ENCODE measurements around the gene TRAF2. TPM values are rescaled to one million over a fixed set of nuclear protein-coding genes. Genes with fewer than 3 reads are reported as not detected.

TRAF2 gene
- total RNA-seq, 1 donor from 2014 or later: 21.9 TPM

DNA sequence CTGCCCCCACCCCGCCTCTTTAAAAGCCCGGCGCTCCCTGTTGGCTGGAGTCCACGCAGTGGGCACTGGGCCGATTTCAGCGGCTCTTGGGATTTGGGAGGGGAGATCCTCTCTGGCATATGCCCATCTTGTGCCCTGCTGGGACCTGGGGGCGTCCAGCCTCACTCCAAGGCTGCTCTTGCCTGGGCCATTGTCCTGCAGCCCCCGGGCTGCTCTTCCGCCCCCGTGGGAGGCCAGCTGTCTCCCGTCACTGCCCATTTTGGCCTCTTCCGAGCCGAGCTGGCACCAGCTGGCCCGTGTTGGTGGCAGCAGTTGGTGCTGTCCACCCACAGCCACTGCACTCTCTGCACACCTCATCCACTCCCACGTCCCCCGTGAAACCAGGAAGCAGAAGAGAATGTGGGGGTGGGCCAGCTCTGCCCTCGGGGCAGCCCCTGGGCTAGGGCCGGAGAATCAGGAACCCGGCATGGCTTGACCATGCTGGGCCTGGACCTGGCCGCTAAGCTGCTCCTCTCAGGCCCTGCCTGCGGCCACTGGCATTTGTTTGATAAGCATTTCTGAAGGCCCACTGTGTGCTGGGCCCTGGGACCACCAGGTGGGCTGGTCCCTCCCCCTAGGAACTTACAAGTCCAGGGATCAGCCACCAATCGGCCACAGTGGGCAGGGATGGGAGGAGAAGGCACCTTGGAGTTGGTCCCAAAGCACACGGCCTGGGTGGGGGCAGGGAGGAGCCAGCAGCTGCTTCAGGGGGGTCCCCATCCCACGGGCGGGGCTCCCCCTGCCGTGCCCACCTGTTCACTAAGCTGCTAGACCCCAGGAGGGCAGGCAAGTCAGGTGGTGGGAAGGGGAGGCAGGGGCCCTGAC lies 60.9 kb downstream of the TRAF2 start:
- no peak for DNase-seq (ENCODE audit: extremely low read depth, low read depth, low spot score)

DNA sequence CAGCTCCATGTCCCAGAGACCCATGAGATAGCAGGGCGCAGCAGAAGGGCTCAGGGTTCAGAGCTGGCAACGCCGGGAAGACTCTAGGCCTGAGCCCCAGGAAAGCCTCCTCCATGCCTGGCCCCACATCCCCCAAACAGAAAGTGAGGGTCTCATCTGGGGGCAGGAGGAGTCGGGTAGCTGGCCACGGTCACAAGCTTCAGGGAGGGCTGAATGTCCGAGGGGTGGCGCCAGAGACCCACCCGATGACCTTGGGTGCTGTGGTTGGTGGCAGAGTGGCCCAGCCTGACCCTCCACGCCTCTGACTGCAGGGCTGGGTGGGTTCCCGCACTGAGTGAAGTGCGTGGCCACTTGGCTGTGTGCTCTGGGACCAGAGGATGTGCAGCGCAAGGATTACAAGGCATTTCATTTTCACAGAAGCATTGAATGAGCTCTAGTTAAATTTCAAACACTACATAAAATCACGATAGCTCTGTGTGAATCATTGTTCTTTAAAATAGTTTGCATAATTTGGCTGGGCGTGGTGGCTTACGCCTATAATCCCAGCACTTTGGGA lies 61.7 kb downstream of the TRAF2 start:
- no peak for DNase-seq (ENCODE audit: extremely low read depth, low read depth, low spot score)

DNA sequence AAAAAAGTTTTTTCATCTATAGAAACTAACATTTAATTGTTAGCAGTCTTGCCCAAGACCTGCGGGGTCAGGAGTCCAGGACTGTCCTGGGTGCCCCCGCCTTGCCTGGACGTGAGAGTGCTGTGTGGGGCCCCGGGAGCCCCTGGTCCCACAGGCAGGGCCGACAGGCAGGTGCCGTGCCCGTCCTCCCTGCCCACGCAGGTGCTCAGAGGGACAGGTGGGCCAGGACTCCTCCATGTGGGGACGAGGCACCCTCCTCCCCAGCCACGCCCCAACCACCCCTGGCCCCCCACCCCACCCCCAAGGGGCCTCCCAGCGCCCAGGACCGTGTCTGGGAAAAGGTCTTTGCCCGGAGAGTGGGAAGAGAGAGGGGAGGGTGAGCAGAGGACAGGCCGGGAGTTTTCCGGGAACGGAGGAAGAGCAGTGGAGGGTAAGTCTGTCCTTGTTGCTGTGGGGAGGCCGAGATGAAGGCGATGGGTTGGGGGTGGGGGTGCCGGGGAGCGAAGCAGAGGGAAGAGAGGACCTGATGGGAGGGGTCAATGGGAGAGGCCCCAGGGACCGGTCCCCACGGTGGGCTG lies 63.0 kb downstream of the TRAF2 start:
- no peak for DNase-seq (ENCODE audit: extremely low read depth, low read depth, low spot score)

DNA sequence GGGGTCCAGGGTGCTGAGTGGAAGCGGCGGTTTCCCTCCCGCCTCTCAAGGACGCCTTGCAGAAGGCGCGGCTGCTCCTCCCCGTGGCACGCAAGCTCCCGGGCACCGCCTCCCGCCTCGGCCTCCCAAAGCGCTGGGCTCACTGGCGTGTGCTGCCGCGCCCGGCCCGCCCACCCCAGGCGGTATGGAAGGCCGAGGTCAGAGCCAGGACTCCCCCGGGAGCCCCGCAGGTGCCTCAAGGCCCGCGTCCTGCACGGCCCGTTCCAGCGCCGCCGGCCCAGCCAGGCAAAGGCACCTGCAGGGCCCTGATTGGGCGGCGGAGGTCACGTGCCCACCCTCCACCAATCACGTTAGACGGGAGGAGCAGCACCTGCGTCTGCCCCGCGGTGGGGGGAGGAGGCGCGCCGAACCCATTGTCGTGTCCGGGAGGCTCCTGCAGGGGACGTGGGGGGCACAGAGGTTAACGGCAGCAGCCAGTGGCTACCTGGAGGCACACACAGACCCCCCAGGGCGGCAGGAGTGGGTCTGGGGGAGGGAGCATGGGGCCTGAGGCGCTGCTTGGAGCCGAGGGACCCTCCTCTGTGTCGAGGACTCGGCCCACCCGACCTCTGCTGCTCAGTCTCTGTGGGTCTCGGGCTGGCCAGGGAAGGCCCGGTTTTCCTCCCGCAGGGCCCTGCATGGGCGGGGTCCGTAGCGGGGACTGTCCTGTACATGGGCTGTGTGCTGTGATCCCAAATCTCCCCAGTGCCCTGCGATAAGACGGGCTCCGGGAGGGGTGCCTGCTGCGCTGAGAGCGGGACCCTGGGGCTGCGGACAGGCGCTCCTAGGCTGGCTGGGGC lies 63.7 kb downstream of the TRAF2 start:
- DNase-seq (ENCODE audit: extremely low read depth, low read depth, low spot score): peak; percentile 10

DNA sequence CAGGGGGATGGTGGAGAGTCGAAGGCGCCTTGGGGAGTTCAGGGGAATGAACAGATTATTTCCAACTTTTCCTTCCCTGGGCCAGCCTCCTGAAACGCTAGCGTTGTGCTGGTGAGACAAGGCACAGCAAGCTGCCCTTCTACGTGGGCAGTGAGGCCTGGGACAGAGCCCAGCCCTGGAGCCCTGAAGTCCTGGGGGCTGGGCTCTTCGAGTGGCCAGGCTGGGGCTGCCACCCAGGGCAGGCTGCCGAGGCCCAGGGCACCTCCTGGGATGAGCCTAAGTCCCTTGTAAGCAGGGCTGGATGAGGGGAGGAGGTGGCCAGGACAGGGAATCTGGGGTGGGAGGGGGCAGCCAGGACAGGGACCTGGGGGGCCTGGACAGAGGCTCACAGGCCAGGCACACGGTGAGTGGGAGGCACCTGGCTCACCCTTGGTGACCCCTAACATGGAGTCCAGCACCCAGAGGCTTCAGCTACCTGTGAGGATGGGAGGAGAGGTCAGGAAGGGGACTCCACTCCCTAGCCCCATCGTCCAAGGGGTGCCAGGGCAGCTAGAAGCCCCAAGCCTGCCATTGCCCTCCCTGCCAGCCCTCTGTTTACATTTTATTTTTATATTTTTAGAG lies 64.5 kb downstream of the TRAF2 start:
- DNase-seq (ENCODE audit: extremely low read depth, low read depth, low spot score): no peak

DNA sequence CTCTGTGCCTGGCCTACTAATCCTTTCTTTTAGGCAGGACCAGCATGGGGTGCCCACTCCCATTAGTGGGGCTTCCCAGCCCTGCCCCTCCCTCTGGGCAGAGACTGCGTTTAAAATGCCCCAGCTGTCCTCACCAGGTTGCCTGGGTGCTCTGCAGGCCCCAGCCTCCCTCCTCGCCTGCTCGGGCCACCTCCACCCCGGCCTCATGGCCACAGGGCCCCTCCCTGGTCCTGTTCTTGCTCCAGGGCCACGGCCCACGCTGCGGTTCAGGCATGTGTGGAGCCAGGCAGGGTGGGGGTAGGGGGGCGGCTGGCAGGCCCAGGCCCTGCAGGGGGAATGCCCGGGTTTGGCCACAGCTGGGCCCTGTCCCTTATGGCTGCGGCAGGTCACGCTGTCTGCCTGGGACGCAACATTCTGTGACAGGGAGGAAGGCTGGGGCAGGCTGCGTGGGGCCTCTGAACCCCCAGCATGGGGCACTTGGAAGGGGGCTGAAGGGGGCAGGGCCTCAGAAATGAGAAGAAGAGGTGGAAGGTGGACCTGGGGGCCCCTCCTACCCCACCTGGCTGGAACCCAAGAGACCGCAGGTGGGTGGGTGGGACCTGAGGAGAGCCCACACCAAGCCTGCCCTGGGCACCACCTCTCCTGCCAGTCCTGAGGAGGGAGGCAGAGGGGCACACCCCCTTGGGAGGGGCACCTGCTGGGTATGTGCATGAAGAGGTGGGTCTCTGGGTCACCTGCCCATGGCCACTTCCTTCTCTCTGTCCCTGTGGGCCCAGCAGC lies 65.4 kb downstream of the TRAF2 start, which contains the start of gene LCN12:
TSS of gene LCN12 (plus strand) at position 733 of the 780 bp plus-strand sequence. CDS start 55 bp downstream, outside the sequence.
- no peak for DNase-seq (ENCODE audit: extremely low read depth, low read depth, low spot score)

- no peak for DNase-seq (ENCODE audit: extremely low read depth, low read depth, low spot score)
Observed at GRCh38 chr9:136952321-136952850, 66.1 kb downstream of the TRAF2 start.

GRCh38 chr9:136952876-136953770 lies 66.8 kb downstream of the TRAF2 start:
- DNase-seq (ENCODE audit: extremely low read depth, low read depth, low spot score): no peak

- no peak for DNase-seq (ENCODE audit: extremely low read depth, low read depth, low spot score)
Observed at GRCh38 chr9:136953771-136954269, 67.5 kb downstream of the TRAF2 start.

DNA sequence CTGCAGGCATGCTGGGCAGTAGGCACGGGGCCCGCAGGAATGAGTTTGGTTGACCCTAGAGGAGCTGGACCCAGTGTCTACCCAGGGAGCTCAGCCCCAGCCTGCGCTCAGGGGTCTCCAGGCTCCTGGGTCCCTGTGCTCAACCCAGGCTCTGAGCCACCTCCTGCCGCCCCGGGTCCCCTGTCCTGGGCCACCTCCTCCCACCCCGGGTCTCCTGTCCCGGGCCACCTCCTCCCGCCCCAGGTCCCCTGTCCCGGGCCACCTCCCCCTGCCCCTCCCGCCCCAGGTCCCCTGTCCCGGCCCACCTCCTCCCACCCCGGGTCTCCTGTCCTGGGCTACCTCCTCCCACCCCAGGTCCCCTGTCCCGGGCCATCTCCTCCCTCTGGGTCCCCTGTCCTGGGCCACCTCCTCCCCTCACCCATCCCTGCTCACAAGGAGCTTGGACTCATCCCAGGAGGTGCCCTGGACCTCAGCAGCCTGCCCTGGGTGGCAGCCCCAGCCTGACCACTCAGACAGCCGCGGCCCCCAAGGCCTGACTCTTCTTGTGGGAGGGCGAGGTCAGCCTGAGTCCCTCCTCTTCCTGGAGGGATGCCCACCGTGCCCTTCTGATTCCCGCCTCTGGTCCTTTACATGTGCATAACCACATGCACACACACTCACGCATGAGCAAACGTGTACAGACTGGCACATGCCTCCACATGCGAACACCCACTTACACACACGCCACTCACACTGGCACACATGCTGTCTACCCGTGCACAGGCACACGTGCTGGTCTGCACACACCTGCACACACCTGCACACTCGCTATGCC lies 68.2 kb downstream of the TRAF2 start:
- DNase-seq (ENCODE audit: extremely low read depth, low read depth, low spot score): no peak

DNA sequence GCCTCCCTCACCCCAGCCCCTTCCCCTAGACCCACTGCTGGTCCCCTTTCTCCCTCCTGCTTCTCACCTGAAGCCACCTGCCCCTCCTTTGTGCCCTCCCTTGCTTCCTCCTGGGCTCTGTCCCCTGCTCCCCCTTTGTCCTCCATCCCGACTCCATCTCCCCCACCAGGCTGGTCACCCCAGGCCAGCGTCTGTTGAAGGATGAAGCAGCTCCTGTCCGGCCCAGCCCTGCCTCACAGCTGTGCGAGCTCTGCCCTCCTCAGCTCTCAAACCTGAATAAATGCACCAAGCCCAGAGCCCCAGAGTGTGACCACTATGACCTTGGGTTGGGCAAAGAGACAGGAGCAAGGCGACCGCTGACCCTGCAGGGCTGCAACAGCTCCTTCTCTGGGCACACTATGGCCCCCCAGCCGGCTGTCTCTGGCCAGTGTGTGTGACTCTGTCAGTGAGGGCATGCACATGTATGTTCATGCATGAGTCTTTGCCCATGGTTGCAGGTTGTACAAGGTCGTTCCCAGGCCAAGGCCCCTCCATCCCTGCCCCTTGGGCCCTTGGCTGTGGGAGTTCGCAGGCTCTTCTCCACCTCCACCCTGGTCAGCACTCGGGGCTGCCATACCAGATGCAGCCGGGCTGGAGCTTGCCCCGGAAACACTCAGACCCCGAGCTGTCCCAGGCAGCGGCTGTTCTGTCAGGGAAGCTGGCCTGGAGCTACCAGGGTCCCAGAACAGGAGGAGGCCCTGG lies 69.1 kb downstream of the TRAF2 start:
- DNase-seq (ENCODE audit: extremely low read depth, low read depth, low spot score): no peak

DNA sequence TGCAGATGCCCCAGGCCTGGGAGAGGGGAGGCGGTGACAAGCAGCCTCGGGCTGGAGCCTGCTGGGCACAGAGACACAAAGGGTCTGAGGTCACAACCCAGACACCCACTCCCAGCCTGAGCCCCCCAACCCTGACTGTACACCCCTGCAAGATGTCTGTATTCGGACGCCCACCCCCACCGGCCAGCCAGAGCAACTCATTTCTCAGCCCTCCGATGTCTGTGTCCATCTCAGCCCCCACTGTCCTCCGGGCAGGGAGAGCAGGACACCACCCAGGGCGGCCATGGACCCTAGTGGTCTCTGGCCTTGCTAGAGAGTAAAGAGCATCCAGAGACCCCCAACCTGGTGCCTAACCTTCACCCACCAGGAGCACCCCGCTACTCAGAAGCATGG lies 69.6 kb downstream of the TRAF2 start:
- no peak for DNase-seq (ENCODE audit: extremely low read depth, low read depth, low spot score)

GRCh38 chr9:136956604-136957003 lies 70.3 kb downstream of the TRAF2 start:
- DNase-seq (ENCODE audit: extremely low read depth, low read depth, low spot score): no peak

DNA sequence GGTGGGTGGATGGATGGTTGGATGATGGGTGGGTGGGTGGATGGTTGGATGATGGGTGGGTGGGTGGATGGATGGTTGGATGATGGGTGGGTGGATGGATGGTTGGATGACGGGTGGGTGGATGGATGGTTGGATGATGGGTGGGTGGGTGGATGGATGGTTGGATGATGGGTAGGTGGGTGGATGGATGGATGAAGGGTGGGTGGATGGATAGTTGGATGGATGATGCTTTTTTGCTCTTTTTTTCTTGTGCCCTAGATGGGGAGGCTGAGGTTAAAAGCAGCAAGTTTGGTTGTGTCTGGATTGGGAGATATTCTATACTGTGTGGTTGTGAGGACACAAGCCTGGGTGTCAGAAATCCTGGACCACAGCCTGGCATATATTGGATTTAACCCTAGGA lies 71.1 kb downstream of the TRAF2 start:
- no peak for DNase-seq (ENCODE audit: extremely low read depth, low read depth, low spot score)

- DNase-seq (ENCODE audit: extremely low read depth, low read depth, low spot score): no peak
Observed at GRCh38 chr9:136957901-136958300, 71.6 kb downstream of the TRAF2 start.

DNA sequence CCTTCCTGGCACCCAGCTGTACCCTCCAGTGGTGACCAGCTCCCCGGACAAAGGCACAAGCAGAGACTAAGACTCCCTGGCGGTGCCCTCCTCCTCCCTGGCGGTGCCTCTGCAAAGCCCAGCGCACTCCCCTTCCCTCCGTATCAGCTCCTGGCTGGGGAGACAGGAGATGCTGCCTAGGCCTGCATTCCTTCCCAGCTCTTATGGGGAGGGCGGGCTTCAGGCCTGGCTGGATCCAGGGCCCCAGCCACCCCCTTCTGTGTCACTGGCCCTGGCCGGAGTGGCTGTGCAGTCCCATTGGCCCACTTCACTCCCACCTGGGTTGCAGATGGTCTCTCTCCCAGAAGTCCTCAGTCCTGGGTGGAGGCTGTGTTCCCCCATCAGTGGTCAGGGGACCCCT lies 72.2 kb downstream of the TRAF2 start:
- no peak for DNase-seq (ENCODE audit: extremely low read depth, low read depth, low spot score)
